Measurements from ENCODE around the gene EFNB2.

The EFNB2 gene

GRCh38 chr13:106548064-106548696 is 12.7 kb upstream of the EFNB2 start:
- DNase-seq, result no peak

GRCh38 chr13:106541826-106542225 is 6.4 kb upstream of the EFNB2 start:
- DNase-seq, result peak; percentile 41 to 75

DNA sequence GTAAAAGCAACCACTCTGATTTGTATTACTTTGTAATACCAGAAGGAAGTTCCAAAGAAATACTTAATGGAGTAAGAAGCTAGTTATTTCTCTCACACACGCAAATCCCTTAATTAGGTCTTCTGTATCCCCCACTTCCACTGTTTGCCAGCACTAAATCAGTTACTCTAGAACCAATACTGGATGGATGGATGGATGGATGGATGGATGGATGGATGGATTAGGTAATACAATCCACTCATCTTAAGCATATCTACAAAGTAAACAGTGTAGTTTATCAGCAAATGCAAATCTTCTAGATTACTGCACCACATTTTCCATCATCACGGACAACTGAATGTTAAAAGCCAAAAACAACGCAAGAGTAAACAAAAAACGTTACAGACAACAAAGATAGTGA is 5.2 kb upstream of the EFNB2 start:
- no peak for DNase-seq

- DNase-seq, result no peak
Measured at GRCh38 chr13:106537521-106537920, 2.1 kb upstream of the EFNB2 start.

DNA sequence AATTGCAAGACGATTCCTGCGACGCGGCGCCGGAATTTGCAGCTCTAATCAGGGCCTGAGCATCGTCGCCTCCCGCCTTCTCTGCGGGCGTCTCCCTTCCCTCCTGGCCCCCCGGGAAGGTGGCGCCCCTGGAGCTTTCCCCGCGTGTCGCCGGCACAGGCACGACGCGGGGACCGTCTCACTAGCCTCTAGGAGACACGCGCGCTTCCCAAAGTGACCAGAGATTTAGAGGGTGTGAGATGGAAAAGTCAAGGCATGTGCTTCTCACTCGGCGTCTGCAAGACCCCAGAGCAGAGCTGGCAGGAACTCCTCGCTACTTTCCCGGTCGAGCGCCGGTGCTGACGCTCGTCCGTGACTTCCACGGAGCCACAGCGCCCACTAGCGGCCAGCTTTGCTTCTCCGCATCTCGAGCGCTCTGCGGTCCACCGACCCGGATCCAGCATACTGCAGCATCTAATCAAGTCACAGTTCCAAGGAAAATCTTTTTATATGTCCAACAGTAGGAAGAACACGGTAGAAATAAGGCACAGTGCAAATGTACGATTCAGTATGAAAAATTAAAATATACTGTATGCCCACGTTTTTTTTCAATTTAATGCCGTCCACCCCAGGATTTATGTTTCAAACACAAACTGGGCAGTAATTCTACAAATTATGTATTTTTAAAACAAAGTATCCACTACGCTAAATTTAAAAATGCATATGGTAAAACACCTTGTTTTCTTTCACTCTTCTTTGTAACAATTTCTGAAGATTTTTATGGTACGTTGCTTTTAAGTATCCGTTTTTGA is 977 bp upstream of the EFNB2 start:
- peak; percentile 77 to 83 for DNase-seq

DNA sequence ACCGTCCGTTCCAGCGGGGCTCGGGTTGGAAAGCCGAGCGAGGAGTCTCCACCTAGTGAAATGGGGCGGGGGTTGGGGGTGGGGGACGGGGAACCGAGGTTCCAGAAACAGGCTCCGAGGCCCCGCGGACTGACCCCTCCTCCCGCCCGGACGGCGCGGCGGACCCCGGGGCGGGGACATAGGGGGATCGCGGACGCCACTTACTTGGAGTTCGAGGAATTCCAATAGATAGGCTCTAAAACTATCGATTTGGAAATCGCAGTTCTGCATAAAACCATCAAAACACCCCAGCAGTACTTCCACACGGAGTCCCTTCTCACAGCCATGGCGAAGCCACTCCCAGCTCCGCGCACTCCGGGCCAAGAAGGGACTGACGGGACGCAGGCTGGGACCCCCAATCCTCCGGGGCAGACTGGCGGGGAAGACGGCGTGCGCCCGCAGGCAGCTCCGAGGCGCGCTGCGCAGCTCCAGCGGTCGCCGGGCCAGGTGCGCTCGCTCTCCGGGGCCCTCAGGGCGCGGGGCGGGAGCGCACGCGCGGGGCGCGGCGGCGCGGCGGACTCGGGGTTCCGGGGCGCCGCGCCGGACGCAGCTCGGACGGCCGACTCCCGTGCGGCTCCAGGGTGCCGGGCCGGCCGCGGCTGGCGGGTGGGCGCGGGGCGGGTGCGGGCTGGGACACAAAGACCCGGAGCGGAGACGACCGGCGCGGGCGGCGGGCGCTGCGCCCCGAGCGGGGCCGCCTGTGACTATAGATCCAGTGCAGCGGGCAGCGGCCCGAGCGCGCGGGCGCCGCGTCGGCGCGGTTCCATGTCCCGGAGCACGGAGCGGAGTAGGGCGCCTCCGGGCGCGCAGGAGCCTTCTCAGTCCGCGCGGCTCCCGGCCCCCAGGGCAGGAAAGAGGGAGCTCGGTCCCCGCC is 567 bp downstream of the EFNB2 start:
- no peak for DNase-seq

DNA sequence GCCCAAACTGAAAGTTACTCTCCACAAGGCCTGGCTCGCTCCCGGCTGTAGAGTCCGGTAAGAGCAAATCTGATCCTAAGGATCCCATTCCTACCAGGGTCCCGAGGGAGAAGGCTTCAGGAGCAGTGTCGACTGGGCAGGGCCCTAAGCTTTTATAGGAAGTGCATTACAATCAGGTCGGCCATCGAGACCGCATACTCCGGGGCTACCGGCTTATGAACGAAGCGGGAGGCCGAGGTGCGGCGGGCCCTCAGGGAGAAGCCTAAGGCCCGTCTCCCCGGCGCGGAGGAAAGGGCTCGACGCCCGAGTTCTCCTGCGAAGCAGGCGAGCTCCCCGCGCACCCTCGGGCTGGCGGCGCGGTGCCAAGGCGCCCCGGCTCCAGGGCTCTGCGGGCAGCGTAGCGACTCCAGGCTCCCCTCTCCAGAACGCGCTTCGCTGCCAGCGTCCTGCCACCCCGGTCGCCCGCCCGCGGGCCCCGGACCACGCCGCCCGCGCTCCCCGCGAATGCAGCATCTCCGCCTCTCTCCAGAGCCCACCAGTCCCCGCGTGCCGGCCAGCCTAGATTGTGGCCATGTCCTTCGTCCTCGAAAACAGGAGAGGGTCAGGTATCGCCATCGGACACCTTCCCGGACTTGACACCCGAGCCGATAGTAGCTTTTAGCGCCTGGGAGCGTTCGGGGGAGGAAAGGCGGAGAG is 1.4 kb downstream of the EFNB2 start:
- DNase-seq, result no peak

GRCh38 chr13:106533101-106533942 is 2.1 kb downstream of the EFNB2 start:
- DNase-seq, result peak; percentile 56 to 60

GRCh38 chr13:106532111-106532929 is 3.1 kb downstream of the EFNB2 start:
- no peak for DNase-seq

- no peak for DNase-seq
Measured at GRCh38 chr13:106530980-106531481, 4.4 kb downstream of the EFNB2 start.

- no peak for DNase-seq
Measured at GRCh38 chr13:106530171-106530851, 5.2 kb downstream of the EFNB2 start.

DNA sequence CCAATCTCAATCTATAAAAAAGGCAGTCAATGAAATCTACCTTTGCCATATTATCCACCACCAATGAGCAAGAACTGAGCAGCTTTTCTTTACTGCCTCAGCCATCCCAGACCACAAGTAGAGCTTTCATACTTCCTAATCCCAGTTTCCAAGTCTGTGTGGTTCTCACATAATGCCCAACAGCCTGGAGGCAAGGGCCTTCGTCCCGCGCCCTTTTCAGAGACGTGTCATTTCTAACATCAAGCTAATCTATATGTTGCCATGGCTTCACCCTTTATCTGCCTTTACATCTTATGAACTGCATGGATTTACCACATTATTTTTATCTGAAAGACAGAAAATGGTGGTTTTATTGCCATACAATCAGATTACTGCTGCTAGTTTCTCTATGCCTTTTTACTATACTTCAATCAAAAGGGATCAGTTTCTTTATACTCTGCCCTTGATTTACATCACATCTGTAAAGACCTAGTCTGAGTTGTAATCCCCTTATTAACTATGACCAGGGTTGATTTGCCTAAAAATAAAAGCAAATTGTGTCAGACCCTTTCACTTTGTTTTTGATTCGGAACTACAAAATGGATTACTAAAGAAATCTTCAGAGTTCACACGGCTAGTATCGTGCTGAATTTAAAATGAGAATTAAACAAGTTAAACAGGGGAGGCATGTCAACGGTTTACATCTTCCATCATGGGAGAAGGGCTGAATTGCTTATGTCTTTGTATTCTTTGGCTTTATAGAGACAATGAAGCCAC is 5.9 kb downstream of the EFNB2 start:
- no peak for DNase-seq

DNA sequence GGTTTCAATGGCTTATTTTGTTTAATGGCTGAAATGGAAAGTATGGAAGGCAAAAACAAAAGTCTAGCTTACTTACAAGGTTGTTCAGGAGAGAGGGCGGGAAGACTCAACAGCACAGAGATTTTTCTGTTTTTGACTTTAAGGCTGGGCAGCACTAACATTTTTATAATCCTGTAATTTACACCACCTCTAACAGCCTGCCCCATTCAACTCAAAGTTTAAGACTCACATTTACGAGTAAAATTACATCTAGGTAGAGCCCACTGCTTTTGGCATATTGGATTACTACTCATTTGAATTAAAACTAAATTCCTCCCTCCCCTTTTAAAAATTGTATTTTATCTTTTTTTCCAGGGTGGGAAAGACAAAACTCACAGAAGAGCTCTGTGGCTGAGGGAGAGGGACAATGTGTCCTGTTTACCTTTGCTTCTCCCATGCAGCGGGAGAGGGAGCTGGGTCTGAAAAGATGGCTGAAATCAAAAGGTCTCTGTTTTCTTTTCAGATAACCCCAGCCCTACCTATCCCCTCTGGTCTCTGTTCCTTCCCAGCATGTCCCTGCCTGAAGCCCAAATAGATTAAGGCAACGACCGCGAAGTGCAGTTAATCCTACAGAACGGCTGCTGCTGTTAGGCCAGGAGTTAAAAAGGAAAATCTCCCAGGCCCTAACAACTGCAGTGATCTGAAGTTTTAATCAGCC is 6.6 kb downstream of the EFNB2 start:
- DNase-seq, result no peak

DNA sequence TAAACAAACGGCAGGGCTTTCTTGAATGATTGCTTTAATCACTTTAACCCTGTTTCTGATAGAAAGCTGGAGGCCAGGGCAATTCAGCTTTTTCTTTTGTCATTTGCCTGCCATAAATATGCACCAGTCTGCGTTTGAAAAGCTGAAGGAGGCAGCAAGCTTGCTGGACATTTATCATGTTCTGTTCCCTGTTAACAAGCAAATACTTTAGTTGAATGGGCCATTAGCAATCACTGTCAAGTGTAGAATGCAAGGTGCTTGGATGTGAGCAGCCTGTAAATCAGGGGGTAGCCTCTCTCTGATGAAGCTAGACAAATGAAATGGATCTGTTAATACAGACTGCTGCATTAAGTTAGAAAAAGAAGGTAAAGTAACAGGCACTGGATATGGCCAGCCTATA is 7.6 kb downstream of the EFNB2 start:
- no peak for DNase-seq

DNA sequence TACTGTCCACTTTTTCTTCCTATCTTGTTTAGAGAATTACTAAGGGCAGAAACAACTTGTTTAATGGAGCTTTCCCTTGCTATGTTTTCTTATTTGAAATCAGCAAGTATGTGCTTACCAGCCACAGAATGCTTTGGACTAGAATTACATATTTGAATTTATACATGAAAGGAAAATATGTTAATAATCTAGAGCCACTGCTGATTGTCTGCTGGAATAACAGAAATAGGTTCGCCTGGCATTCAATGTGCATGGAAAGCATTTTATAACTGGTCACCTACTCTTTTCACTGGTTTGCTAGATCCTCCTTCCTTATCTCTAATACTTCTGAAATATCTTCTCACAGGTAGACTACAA is 8.0 kb downstream of the EFNB2 start:
- DNase-seq, result no peak

DNA sequence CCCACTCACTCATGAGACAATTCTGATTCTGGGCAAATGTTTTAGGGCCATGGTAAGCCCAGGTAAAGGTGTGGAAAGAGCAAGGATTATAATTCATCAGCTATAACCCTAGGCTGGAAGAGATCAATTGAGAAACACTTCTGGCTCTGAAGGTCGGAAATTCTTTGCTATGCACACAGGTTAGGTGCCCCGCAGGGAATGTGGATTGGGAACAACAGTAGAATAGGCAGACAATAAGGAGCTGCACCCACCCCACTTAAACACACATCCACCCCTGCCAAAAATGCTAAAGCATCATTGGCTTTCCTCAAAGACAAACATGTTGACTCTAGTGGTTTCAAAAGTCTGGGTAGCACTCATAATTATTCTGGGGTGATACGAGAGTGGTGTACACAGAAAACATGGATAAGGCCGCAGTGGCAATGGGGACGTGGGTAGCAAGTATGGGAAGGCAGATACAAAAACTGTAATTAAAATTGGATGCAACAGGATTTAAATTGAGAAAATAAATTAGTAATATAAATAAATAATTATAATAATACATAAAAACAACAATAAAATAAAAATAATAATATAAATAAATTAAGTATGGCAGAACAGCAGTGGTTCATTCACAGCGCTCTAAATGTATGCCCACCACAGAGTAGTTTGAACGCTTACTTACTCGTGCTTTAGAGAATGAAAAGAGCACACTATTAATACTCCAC is 8.6 kb downstream of the EFNB2 start:
- no peak for DNase-seq

DNA sequence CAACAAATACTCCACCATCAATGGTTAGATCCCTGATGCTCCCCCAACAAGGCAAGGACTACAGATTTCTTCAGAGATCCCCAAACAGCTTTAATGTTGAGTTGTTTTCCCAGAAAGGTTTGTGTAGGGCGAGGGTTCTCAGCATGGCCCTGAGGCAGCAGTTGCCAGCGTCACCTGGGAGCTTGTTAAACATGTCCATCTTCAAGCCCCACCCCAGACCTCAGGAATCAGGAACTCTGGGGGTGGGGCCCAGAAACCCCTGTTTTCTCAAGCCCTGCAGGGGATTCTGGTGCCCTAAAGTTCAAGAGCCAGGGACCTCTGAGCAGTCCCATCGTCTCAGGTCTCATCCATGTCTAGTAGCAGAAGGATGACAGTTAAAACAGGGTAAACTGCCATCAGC is 9.6 kb downstream of the EFNB2 start:
- DNase-seq, result no peak

- DNase-seq, result no peak
Measured at GRCh38 chr13:106524108-106524507, 11.4 kb downstream of the EFNB2 start.
